Upper lobe of left lung (tissue), 4 donors: Measurements from ENCODE around the gene HOGA1.
"Not testable (repeated sequence)": the region's sequence is repeated elsewhere in the genome, so short reads cannot be mapped to it uniquely, and the experiment has no call there.

ENCODE experiments used
- CTCF ChIP-seq, 6 experiments: fragments of 450-650 bp in 4 of 6; fragments of 200-600 bp in 2 of 6; sonication (generic) in 2 of 6; IDR thresholded peaks; one replicate each; pipeline ENCODE4 v1.5.1; 2016 to 2019; ENCODE audit warnings: antibody characterized with exemption in 6 of 6
- POLR2A ChIP-seq, 4 donors: fragments of 450-650 bp; IDR thresholded peaks; one replicate each; pipeline ENCODE4 v1.5.1; 2016 to 2017; ENCODE audit warnings: antibody characterized with exemption in 4 of 4, mild to moderate bottlenecking in 2 of 4
- POLR2AphosphoS5 ChIP-seq, 2 donors: sonication (generic); formaldehyde crosslinking; IDR thresholded peaks; one replicate each; pipeline ENCODE4 v1.5.1; 2017; ENCODE audit warnings: antibody characterized with exemption in 2 of 2

GRCh38 chr10:97561386-97562077, 22.7 kb upstream of the HOGA1 start:
- not testable (repeated sequence) for TF ChIP-seq POLR2AphosphoS5, CTCF, POLR2A (IDR thresholded peaks at IDR 0.05)
